Natural killer cell (primary cell): ENCODE results near the gene CSNK1E. TPM values are rescaled to one million over a fixed set of nuclear protein-coding genes. Genes with fewer than 3 reads are reported as not detected.

Experiments
- ATAC-seq, 3 donors: fragments of 150-1000 bp in 2 of 3; fragments of 200-7000 bp in 1 of 3; cut with Tn5 transposase; 1 replicate in 1 of 3; 2 replicates in 2 of 3; pipeline ENCODE4 v1.10.0; 2021; ENCODE audit warnings: mild to moderate bottlenecking in 2 of 3, moderate library complexity in 2 of 3
- DNase-seq, 2 donors: peaks; one replicate each; pipeline versions ENCODE4 v3.0.0 to v3.0.0-alpha.2; 2013 to 2021; ENCODE audit warnings: mixed read lengths in 1 of 2
- H3K27ac ChIP-seq: one replicate; pipeline ENCODE4 v1.5.1; 2013; ENCODE audit warnings: mild to moderate bottlenecking, low read length
- H3K27me3 ChIP-seq: one replicate; pipeline ENCODE4 v1.6.1; 2013; ENCODE audit warnings: low read length; ENCODE audit not compliant: control insufficient read depth, insufficient read depth
- H3K36me3 ChIP-seq: one replicate; pipeline ENCODE4 v1.6.1; 2013; ENCODE audit warnings: low read length; ENCODE audit not compliant: control insufficient read depth, insufficient read depth
- H3K4me1 ChIP-seq: one replicate; pipeline ENCODE4 v1.6.1; 2013; ENCODE audit warnings: low read length; ENCODE audit not compliant: control insufficient read depth, insufficient read depth
- H3K4me3 ChIP-seq: one replicate; pipeline ENCODE4 v1.5.1; 2013; ENCODE audit warnings: low read length
- H3K9me3 ChIP-seq: one replicate; pipeline ENCODE4 v1.6.1; 2013; ENCODE audit warnings: low read length; ENCODE audit not compliant: control insufficient read depth, insufficient read depth
- H3K27ac Mint-ChIP-seq, 2 donors: one replicate each; pipeline ENCODE4 v1.8.0; 2022; ENCODE audit warnings: mild to moderate bottlenecking in 2 of 2, mixed read lengths in 2 of 2, moderate library complexity in 1 of 2
- H3K27me3 Mint-ChIP-seq, 2 donors: one replicate each; pipeline ENCODE4 v1.8.0; 2022; ENCODE audit warnings: low read depth in 2 of 2, mixed read lengths in 2 of 2
- H3K36me3 Mint-ChIP-seq: one replicate; pipeline ENCODE4 v1.8.0; 2022; ENCODE audit warnings: mixed read lengths
- H3K4me1 Mint-ChIP-seq, 2 donors: one replicate each; pipeline ENCODE4 v1.8.0; 2022; ENCODE audit warnings: mixed read lengths in 2 of 2
- H3K4me3 Mint-ChIP-seq: one replicate; pipeline ENCODE4 v1.8.0; 2022; ENCODE audit warnings: mild to moderate bottlenecking, moderate library complexity, mixed read lengths
- H3K9me3 Mint-ChIP-seq, 2 donors: one replicate each; pipeline ENCODE4 v1.8.0; 2022; ENCODE audit warnings: mixed read lengths in 2 of 2
- CTCF ChIP-seq: fragments of 200-600 bp; IDR thresholded peaks from one replicate; pipeline ENCODE4 v1.8.0; 2022; ENCODE audit warnings: antibody characterized with exemption
- WGBS: methylation state at CpG from one replicate; pipeline ENCODE4 v1.1.7; 2013; ENCODE audit warnings: missing lambda C conversion rate; ENCODE audit not compliant: insufficient coverage; 5-methylcytosine and 5-hydroxymethylcytosine counted together
- intact Hi-C: fragments of 100-400 bp; cut with micrococcal nuclease; formaldehyde crosslinking; loops from one replicate; pipeline ENCODE4 v1.14.2; 2022
- total RNA-seq, 4 donors: library from RNA; stranded (reverse); fragments of 120-200 nt in 1 of 4; gene quantifications; one replicate each; pipeline versions ENCODE4 v1.2.3 to v1.2.4, GENCODE V29; 2013 to 2022

CSNK1E gene
- total RNA-seq, 3 donors from 2014 or later (not counting 1 experiment from before 2014, with no cell fraction given) = 126 to 178 (median 149) TPM

GRCh38 chr22:38266120-38266519 is 51.1 kb downstream of the CSNK1E start:
- peak overlapping the region; percentile 82 to 92 for H3K27ac Mint-ChIP-seq
- H3K4me3 Mint-ChIP-seq = no peak overlapping the region
- TF ChIP-seq CTCF = no peak
- no peaks in the 10 kb centered on the region for H3K9me3 ChIP-seq
- H3K4me1 Mint-ChIP-seq = peaks cover 67 to 82% of the 10 kb centered on the region in 2 donors
- WGBS = 49% methylated on average over 8 of the region's 8 CpGs
- ATAC-seq (no peak), DNase-seq (no peak)
- no peak overlapping the region for H3K4me3 ChIP-seq
- H3K27ac ChIP-seq = peak overlapping the region; percentile 74
- H3K27me3 ChIP-seq = no peaks in the 10 kb centered on the region
- no peaks in the 10 kb centered on the region for H3K9me3 Mint-ChIP-seq
- intact Hi-C loops = loop anchor here (2.0 to 10.0 kb wide), 2 partner anchors 49 to 91 kb away; no protein-coding TSS in a partner anchor
- no peaks in the 10 kb centered on the region for H3K36me3 ChIP-seq
- H3K27me3 Mint-ChIP-seq = no peaks in the 10 kb centered on the region
- peaks cover 77% of the 10 kb centered on the region for H3K4me1 ChIP-seq
- no peaks in the 10 kb centered on the region for H3K36me3 Mint-ChIP-seq

GRCh38 chr22:38264322-38264843 is 52.9 kb downstream of the CSNK1E start:
- intact Hi-C loops = loop anchor here (10.0 kb wide), 1 partner anchor 90 kb away; no protein-coding TSS in a partner anchor
- H3K36me3 ChIP-seq = no peaks in the 10 kb centered on the region
- peaks cover 64 to 77% of the 10 kb centered on the region in 2 donors for H3K4me1 Mint-ChIP-seq
- no peak for DNase-seq
- H3K4me3 ChIP-seq = no peak overlapping the region
- no peak overlapping the region for H3K27ac ChIP-seq
- peaks cover 76% of the 10 kb centered on the region for H3K4me1 ChIP-seq
- H3K9me3 Mint-ChIP-seq = no peaks in the 10 kb centered on the region
- H3K4me3 Mint-ChIP-seq = no peak overlapping the region
- TF ChIP-seq CTCF = no peak
- ATAC-seq = no peak
- no peaks in the 10 kb centered on the region for H3K36me3 Mint-ChIP-seq
- no peaks in the 10 kb centered on the region for H3K9me3 ChIP-seq
- H3K27me3 ChIP-seq = no peaks in the 10 kb centered on the region
- WGBS = 91% methylated on average over 4 of the region's 6 CpGs
- H3K27me3 Mint-ChIP-seq = no peaks in the 10 kb centered on the region
- peak overlapping the region; percentile 82 to 92 for H3K27ac Mint-ChIP-seq

- Histone ChIP-seq H3K27ac (no peak overlapping the region), H3K9me3 (no peaks in the 10 kb centered on the region), H3K4me3 (no peak overlapping the region), H3K4me1 (peaks cover 63% of the 10 kb centered on the region), H3K36me3 (no peaks in the 10 kb centered on the region), H3K27me3 (no peaks in the 10 kb centered on the region)
- 75% methylated on average over 20 of the region's 20 CpGs for WGBS
- no peaks in the 10 kb centered on the region for H3K9me3 Mint-ChIP-seq
- ATAC-seq (peak; percentile 29 to 50 (median 49)), DNase-seq (peak; percentile 36 to 56)
- no peaks in the 10 kb centered on the region for H3K27me3 Mint-ChIP-seq
- H3K27ac Mint-ChIP-seq = peak overlapping the region; percentile 76 to 80
- no peaks in the 10 kb centered on the region for H3K36me3 Mint-ChIP-seq
- H3K4me3 Mint-ChIP-seq = no peak overlapping the region
- intact Hi-C loops = loop anchor here (1.0 to 10.0 kb wide), 2 partner anchors 87 to 91 kb away; no protein-coding TSS in a partner anchor
- H3K4me1 Mint-ChIP-seq = peaks cover 58 to 67% of the 10 kb centered on the region in 2 donors
- peak; percentile 27 for TF ChIP-seq CTCF
Measured at GRCh38 chr22:38262051-38262795, 55.0 kb downstream of the CSNK1E start.
